Coronary artery (tissue), 2 donors: Measurements from ENCODE around the gene AURKB.
A peak's percentile ranks its signal among the peaks of the same experiment; 100 is the strongest.

Experiments used
- DNase-seq: peaks from one replicate; pipeline ENCODE4 v3.0.0-alpha.2; 2017; ENCODE audit warnings: low spot score
- H3K27ac ChIP-seq, 2 donors: fragments of 200-600 bp; sonication (generic); one replicate each; pipeline ENCODE4 v1.5.1; 2016 to 2019
- H3K4me3 ChIP-seq: fragments of 200-600 bp; sonication (generic); 2 replicates; pipeline ENCODE4 v1.5.1; 2016; ENCODE audit warnings: mild to moderate bottlenecking, moderate library complexity
- CTCF ChIP-seq: fragments of 200-600 bp; sonication (generic); IDR thresholded peaks from one replicate; pipeline ENCODE4 v1.5.1; 2019; ENCODE audit warnings: antibody characterized with exemption

Gene AURKB

GRCh38 chr17:8235676-8236075 is 25.3 kb upstream of the AURKB start:
- DNase-seq, result no peak
- no peak for TF ChIP-seq CTCF
- H3K27ac ChIP-seq, result no peak overlapping the region
- no peak overlapping the region for H3K4me3 ChIP-seq

- no peak overlapping the region for H3K4me3 ChIP-seq
- DNase-seq, result no peak
- H3K27ac ChIP-seq, result no peak overlapping the region
- TF ChIP-seq CTCF, result no peak
Observed at GRCh38 chr17:8234361-8235270, 24.2 kb upstream of the AURKB start.

GRCh38 chr17:8231701-8232100 is 21.3 kb upstream of the AURKB start:
- no peak for DNase-seq
- Histone ChIP-seq H3K27ac (no peak overlapping the region), H3K4me3 (no peak overlapping the region)
- TF ChIP-seq CTCF, result no peak

- DNase-seq, result no peak
- Histone ChIP-seq H3K4me3 (peak overlapping the region; percentile 29), H3K27ac (peak overlapping the region in 1 of 2 donors; percentile 75)
- TF ChIP-seq CTCF, result no peak
Observed at GRCh38 chr17:8227238-8227581, 16.8 kb upstream of the AURKB start.

- TF ChIP-seq CTCF, result no peak
- peak; percentile 88 for DNase-seq
- H3K27ac ChIP-seq, result peak overlapping the region; percentile 57 to 75
- peak overlapping the region; percentile 29 for H3K4me3 ChIP-seq
Observed at GRCh38 chr17:8226536-8227237, 16.3 kb upstream of the AURKB start.

GRCh38 chr17:8225813-8226535 is 15.6 kb upstream of the AURKB start:
- Histone ChIP-seq H3K27ac (peak overlapping the region; percentile 57 to 75), H3K4me3 (peak overlapping the region; percentile 29)

More at GRCh38 chr17:8225813-8226535, 15.6 kb upstream of the AURKB start:
- no peak for DNase-seq
- TF ChIP-seq CTCF, result no peak
